Measurements from ENCODE around the gene NOB1. TPM values are rescaled to one million over a fixed set of nuclear protein-coding genes. Genes with fewer than 3 reads are reported as not detected.
"Not testable (repeated sequence)": the region's sequence is repeated elsewhere in the genome, so short reads cannot be mapped to it uniquely, and the experiment has no call there.

Gene NOB1
- polyA plus RNA-seq, 10 donors = 31.7 to 54.7 (median 44.8) TPM

GRCh38 chr16:69762814-69763598, 8.3 kb upstream of the NOB1 start:
- DNase-seq = peak in 2 of 3 donors; percentile 48 to 72

- peak; percentile 60 to 88 (median 85) for DNase-seq
Measured at GRCh38 chr16:69761983-69762813, 7.5 kb upstream of the NOB1 start, which contains the start of gene WWP2. WWP2 (plus strand) TSS chr16:69762332; CDS start chr16:69787011, 24,679 bp downstream.

- DNase-seq = not testable (repeated sequence)
Measured at GRCh38 chr16:69757375-69757774, 2.6 kb upstream of the NOB1 start.

GRCh38 chr16:69756705-69757104, 2.0 kb upstream of the NOB1 start:
- DNase-seq = no peak

- no peak for DNase-seq
Measured at GRCh38 chr16:69754143-69754468, 620 bp downstream of the NOB1 start.

GRCh38 chr16:69748694-69749345, 5.9 kb downstream of the NOB1 start:
- no peak for DNase-seq

- DNase-seq = no peak
Measured at GRCh38 chr16:69747115-69747514, 7.6 kb downstream of the NOB1 start.

- no peak for DNase-seq
Measured at GRCh38 chr16:69745959-69746358, 8.8 kb downstream of the NOB1 start.

- DNase-seq = no peak
Measured at GRCh38 chr16:69745232-69745612, 9.5 kb downstream of the NOB1 start.

GRCh38 chr16:69744363-69745231, 10.1 kb downstream of the NOB1 start:
- no peak for DNase-seq

- DNase-seq = peak in 1 of 3 donors; percentile 47
Measured at GRCh38 chr16:69741951-69742904, 12.5 kb downstream of the NOB1 start.

GRCh38 chr16:69741519-69741918, 13.2 kb downstream of the NOB1 start:
- no peak for DNase-seq

GRCh38 chr16:69732101-69732500, 22.6 kb downstream of the NOB1 start:
- DNase-seq = no peak

- not testable (repeated sequence) for DNase-seq
Measured at GRCh38 chr16:69731280-69731679, 23.4 kb downstream of the NOB1 start.

GRCh38 chr16:69729030-69729429, 25.7 kb downstream of the NOB1 start:
- DNase-seq = not testable (repeated sequence)

GRCh38 chr16:69727916-69728270, 26.8 kb downstream of the NOB1 start:
- DNase-seq = no peak

- DNase-seq = peak; percentile 83 to 94 (median 91)
Measured at GRCh38 chr16:69726313-69727060, 28.2 kb downstream of the NOB1 start, which contains the start of gene NQO1. NQO1 (minus strand) TSS chr16:69726560; CDS start chr16:69726439, 121 bp downstream.

- no peak for DNase-seq
Measured at GRCh38 chr16:69725480-69726312, 29.0 kb downstream of the NOB1 start.

Data from muscle of back (tissue), 11 donors.